ENCODE data around the gene ESCO1. TPM values are rescaled to one million over a fixed set of nuclear protein-coding genes. Genes with fewer than 3 reads are reported as not detected.

Gene ESCO1
- total RNA-seq, 1 donor from 2014 or later, result 22.8 TPM

DNA sequence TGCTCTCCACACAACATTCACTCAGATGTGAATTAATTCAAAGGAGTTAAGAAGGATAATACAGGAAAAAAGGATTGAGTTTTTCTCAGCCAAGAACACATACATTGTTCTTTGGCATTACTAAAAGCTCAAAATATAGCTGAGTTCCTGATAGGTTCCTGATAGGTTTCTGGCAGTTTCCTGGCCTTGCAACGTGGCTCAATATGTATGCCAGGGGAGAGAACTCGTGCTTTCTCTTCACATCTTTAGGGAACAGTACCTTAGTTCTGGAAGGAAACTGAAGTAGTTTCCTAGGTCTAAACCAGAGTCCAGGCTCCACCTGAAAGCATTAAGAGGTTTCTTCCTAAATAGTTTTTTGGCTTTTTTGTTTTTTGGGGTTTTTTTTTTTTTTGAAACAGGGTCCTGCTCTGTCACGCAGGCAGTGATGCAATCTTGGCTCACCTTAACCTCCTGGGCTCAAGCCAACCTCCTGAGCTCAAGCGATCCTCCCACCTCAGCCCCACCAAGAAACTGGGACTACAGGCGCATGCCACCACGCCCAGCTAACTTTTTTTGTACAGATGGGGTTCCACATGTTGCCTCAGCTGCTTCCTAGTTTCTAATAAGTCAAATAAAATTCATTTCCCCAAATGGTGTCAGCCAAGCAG lies 42.8 kb downstream of the ESCO1 start:
- H3K27me3 Mint-ChIP-seq, result no peaks in the 10 kb centered on the region
- no peak overlapping the region for H3K27ac Mint-ChIP-seq
- H3K36me3 Mint-ChIP-seq (ENCODE audit: insufficient read depth), result peaks cover 19% of the 10 kb centered on the region
- H3K4me3 Mint-ChIP-seq (ENCODE audit: low read depth), result no peak overlapping the region
- peaks cover 1% of the 10 kb centered on the region for H3K4me1 Mint-ChIP-seq (ENCODE audit: low read depth)
- TF ChIP-seq, protein P1, sequence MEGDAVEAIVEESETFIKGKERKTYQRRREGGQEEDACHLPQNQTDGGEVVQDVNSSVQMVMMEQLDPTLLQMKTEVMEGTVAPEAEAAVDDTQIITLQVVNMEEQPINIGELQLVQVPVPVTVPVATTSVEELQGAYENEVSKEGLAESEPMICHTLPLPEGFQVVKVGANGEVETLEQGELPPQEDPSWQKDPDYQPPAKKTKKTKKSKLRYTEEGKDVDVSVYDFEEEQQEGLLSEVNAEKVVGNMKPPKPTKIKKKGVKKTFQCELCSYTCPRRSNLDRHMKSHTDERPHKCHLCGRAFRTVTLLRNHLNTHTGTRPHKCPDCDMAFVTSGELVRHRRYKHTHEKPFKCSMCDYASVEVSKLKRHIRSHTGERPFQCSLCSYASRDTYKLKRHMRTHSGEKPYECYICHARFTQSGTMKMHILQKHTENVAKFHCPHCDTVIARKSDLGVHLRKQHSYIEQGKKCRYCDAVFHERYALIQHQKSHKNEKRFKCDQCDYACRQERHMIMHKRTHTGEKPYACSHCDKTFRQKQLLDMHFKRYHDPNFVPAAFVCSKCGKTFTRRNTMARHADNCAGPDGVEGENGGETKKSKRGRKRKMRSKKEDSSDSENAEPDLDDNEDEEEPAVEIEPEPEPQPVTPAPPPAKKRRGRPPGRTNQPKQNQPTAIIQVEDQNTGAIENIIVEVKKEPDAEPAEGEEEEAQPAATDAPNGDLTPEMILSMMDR (IDR thresholded peaks at IDR 0.05; ENCODE audit: unreplicated experiment), result no peak
- no peak for DNase-seq (ENCODE audit: low spot score, unreplicated experiment)
- H3K9me3 Mint-ChIP-seq (ENCODE audit: low read depth), result no peaks in the 10 kb centered on the region

DNA sequence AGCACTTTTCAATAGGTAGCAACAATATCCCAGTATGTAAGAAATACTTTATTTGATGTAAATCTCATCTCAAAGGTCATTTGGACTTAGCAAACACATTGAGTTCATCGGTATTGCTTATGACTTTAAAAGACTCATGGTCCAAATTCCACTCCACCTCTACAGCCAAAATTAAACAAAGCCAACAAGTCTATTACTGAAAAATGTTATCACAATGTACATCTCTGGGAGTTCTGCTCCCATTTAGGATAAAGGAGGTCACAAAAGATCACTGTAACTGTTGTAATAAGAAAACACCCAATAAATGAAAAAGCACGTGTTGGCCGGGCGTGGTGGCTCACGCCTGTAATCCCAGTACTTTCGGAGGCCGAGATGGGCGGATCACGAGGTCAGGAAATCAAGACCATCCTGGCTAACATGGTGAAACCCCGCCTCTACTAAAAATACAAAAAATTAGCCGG lies 50.0 kb downstream of the ESCO1 start:
- TF ChIP-seq, protein P1 (IDR thresholded peaks at IDR 0.05; ENCODE audit: unreplicated experiment), result no peak
- Mint-ChIP-seq H3K4me1 (ENCODE audit: low read depth) (peaks cover 3% of the 10 kb centered on the region), H3K9me3 (ENCODE audit: low read depth) (no peaks in the 10 kb centered on the region), H3K4me3 (ENCODE audit: low read depth) (no peak overlapping the region), H3K27me3 (no peaks in the 10 kb centered on the region), H3K27ac (no peak overlapping the region), H3K36me3 (ENCODE audit: insufficient read depth) (peaks cover 25% of the 10 kb centered on the region)
- DNase-seq (ENCODE audit: low spot score, unreplicated experiment), result no peak

- no peak overlapping the region for H3K27ac Mint-ChIP-seq
- H3K4me1 Mint-ChIP-seq (ENCODE audit: low read depth), result peaks cover 3% of the 10 kb centered on the region
- DNase-seq (ENCODE audit: low spot score, unreplicated experiment), result no peak
- no peaks in the 10 kb centered on the region for H3K27me3 Mint-ChIP-seq
- TF ChIP-seq, protein P1 (IDR thresholded peaks at IDR 0.05; ENCODE audit: unreplicated experiment), result no peak
- no peak overlapping the region for H3K4me3 Mint-ChIP-seq (ENCODE audit: low read depth)
- no peaks in the 10 kb centered on the region for H3K9me3 Mint-ChIP-seq (ENCODE audit: low read depth)
- peaks cover 24% of the 10 kb centered on the region for H3K36me3 Mint-ChIP-seq (ENCODE audit: insufficient read depth)
These were observed 51.9 kb downstream of the ESCO1 start for GRCh38 chr18:21548647-21549046.

DNA sequence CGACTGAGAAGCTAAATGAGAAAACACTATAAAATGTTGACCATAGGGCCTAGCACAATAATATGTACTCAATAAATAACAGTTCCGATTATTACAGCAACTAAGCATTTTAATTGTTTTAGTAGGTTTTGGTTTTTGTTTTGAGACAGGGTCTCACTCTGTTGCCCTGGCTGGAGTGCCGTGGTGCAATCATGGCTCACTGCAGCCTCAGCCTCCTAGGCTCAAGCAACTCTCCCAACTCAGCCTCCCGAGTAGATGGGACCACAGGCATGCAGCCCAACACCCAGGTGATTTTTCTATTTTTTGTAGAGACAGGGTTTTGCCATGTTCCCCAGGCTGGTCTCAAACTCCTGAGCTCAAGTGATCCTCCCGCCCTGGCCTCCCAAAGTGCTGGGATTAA lies 54.1 kb downstream of the ESCO1 start:
- no peaks in the 10 kb centered on the region for H3K9me3 Mint-ChIP-seq (ENCODE audit: low read depth)
- no peak for DNase-seq (ENCODE audit: low spot score, unreplicated experiment)
- TF ChIP-seq, protein P1 (IDR thresholded peaks at IDR 0.05; ENCODE audit: unreplicated experiment), result no peak
- H3K36me3 Mint-ChIP-seq (ENCODE audit: insufficient read depth), result peaks cover 24% of the 10 kb centered on the region
- H3K27ac Mint-ChIP-seq, result no peak overlapping the region
- H3K27me3 Mint-ChIP-seq, result no peaks in the 10 kb centered on the region
- no peak overlapping the region for H3K4me3 Mint-ChIP-seq (ENCODE audit: low read depth)
- H3K4me1 Mint-ChIP-seq (ENCODE audit: low read depth), result peaks cover 6% of the 10 kb centered on the region

DNA sequence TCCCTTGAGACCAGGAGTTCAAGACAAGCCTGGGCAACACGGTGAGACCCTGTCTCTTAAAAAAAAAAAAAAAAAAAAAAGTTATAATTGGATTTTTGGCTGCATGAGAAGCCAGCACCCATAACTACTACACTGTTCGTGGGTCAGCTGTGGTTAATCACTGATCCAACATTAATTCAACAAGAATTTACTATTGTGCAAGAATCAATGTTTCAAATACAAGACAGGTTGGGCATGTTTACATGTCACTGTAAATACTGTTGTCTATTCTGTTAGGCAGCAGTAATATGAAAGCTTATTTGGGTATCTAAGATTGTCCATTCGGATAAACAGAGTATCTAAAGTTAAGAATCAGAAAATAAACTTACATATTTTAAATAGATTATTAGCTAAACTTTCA lies 62.3 kb downstream of the ESCO1 start:
- no peaks in the 10 kb centered on the region for H3K27me3 Mint-ChIP-seq
- no peak overlapping the region for H3K27ac Mint-ChIP-seq
- peaks cover 20% of the 10 kb centered on the region for H3K36me3 Mint-ChIP-seq (ENCODE audit: insufficient read depth)
- H3K4me3 Mint-ChIP-seq (ENCODE audit: low read depth), result no peak overlapping the region
- DNase-seq (ENCODE audit: low spot score, unreplicated experiment), result no peak
- peaks cover 4% of the 10 kb centered on the region for H3K4me1 Mint-ChIP-seq (ENCODE audit: low read depth)
- TF ChIP-seq, protein P1 (IDR thresholded peaks at IDR 0.05; ENCODE audit: unreplicated experiment), result no peak
- H3K9me3 Mint-ChIP-seq (ENCODE audit: low read depth), result no peaks in the 10 kb centered on the region

Data from progenitor cell of endocrine pancreas (in vitro differentiated cells).